Stomach (tissue), 9 donors: ENCODE results near the gene ITPRIP. TPM values are rescaled to one million over a fixed set of nuclear protein-coding genes. Genes with fewer than 3 reads are reported as not detected.

Experiments used
- DNase-seq, 2 donors: peaks; one replicate each; pipeline versions ENCODE4 v3.0.0 to v3.0.0-alpha.2; 2013 to 2019
- H3K27ac ChIP-seq, 5 donors: fragments of 200-600 bp in 4 of 5; sonication (generic) in 4 of 5; one replicate each; pipeline ENCODE4 v1.5.1; 2013 to 2019; ENCODE audit warnings: mild to moderate bottlenecking in 1 of 5, moderate library complexity in 1 of 5
- H3K27me3 ChIP-seq, 3 donors: fragments of 200-600 bp; sonication (generic); one replicate each; pipeline ENCODE4 v1.5.1; 2017 to 2019; ENCODE audit warnings: mixed run types in 1 of 3
- H3K36me3 ChIP-seq, 4 donors: fragments of 200-600 bp; sonication (generic); 1 replicate in 3 of 4; 2 replicates in 1 of 4; pipeline ENCODE4 v1.5.1; 2016 to 2019
- H3K4me1 ChIP-seq, 4 donors: fragments of 200-600 bp; sonication (generic); one replicate each; pipeline ENCODE4 v1.5.1; 2016 to 2019
- H3K4me3 ChIP-seq, 4 donors: fragments of 200-600 bp; sonication (generic) in 3 of 4; one replicate each; pipeline ENCODE4 v1.5.1; 2016 to 2019; ENCODE audit warnings: mild to moderate bottlenecking in 1 of 4
- H3K9me3 ChIP-seq, 4 donors: fragments of 200-600 bp; sonication (generic); one replicate each; pipeline ENCODE4 v1.5.1; 2016 to 2019
- CTCF ChIP-seq, 7 experiments: fragments of 450-650 bp in 4 of 7; fragments of 200-600 bp in 3 of 7; sonication (generic) in 3 of 7; IDR thresholded peaks; one replicate each; pipeline ENCODE4 v1.5.1; 2016 to 2019; ENCODE audit warnings: antibody characterized with exemption in 7 of 7, control low read depth in 2 of 7, mild to moderate bottlenecking in 1 of 7
- EP300 ChIP-seq: sonication (generic); formaldehyde crosslinking; IDR thresholded peaks from one replicate; pipeline ENCODE4 v1.6.1; 2017; ENCODE audit warnings: antibody characterized with exemption
- POLR2A ChIP-seq, 4 donors: fragments of 450-650 bp; IDR thresholded peaks; one replicate each; pipeline ENCODE4 v1.6.1; 2016; ENCODE audit warnings: antibody characterized with exemption in 4 of 4, control low read depth in 2 of 4, mild to moderate bottlenecking in 1 of 4, moderate library complexity in 1 of 4
- POLR2AphosphoS5 ChIP-seq, 3 donors: sonication (generic); formaldehyde crosslinking; IDR thresholded peaks; one replicate each; pipeline ENCODE4 v1.6.1; 2016; ENCODE audit warnings: antibody characterized with exemption in 3 of 3
- WGBS, 5 donors: extraction: QIAGEN DNeasy Blood & Tissue Kit in 3 of 5; methylation state at CpG; one replicate each; pipeline versions ENCODE4 v1.1.5 to v1.1.7; 2013 to 2018; 5-methylcytosine and 5-hydroxymethylcytosine counted together
- intact Hi-C: fragments of 100-400 bp; cut with DNase I; formaldehyde crosslinking; loops from one replicate; pipeline ENCODE4 v1.15.1; 2023; ENCODE audit warnings: low total_unique reads
- polyA plus RNA-seq, 3 donors: library from polyadenylated mRNA; stranded (reverse); fragments of 200-250 nt; gene quantifications; one replicate each; pipeline ENCODE4 v1.2.3, GENCODE V29; 2013
- total RNA-seq, 5 donors: library from RNA; depleted of rRNA; stranded (reverse); fragments of >200 nt; gene quantifications; one replicate each; pipeline versions ENCODE4 v1.1.0 to v1.2.3, GENCODE V29; 2014 to 2016
- donor health status: healthy with polysubstance abuse.
- donor health status: Bipolar disorder and iron deficiency.
- donor health status: healthy.

Gene ITPRIP
- total and polyA plus RNA-seq, 8 donors, result 1.7 to 13.5 (median 6.9) TPM

DNA sequence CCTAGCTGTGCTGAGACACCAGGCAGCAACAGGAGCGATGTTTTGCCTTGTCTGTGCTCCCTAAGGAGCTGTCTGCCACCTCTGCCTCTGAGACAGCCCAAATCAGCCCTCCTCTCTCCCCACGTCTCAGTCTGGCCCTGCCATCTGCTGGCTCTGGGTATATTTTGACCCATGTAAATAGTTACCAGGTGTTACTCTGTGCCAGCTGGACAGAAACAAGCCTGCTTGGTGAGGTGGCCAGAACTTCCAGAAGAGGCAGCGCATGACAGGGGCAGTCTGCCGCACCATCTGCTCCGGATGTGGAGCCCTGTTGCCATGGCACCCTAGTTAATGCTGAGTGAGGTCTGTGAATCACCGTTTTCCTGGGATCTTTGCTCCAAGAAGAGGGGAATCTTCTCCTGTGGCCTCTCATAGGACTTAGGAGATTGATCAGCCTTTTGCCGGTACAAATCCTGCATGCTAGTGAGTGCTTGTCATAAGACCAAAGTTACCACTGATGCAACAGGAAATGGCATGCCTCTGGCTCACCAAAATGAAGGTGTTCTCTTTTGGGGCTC lies 37.5 kb downstream of the ITPRIP start:
- 27 to 56% (median 41%) methylated on average over 7 of the region's 7 CpGs for WGBS, 5 donors

GRCh38 chr10:104300002-104300735 lies 38.1 kb downstream of the ITPRIP start:
- TF ChIP-seq POLR2AphosphoS5 (IDR thresholded peaks at IDR 0.05) (peak; percentile 24 to 62 (median 25)), POLR2A (IDR thresholded peaks at IDR 0.05) (no peak), EP300 (peak; percentile 77), CTCF (IDR thresholded peaks at IDR 0.05) (no peak)
- Histone ChIP-seq H3K27me3 (no peaks in the 10 kb centered on the region), H3K27ac (peak overlapping the region; percentile 39 to 87 (median 74)), H3K36me3 (no peaks in the 10 kb centered on the region), H3K4me3 (no peak overlapping the region), H3K4me1 (peaks cover 0 to 42% (median 21%) of the 10 kb centered on the region in 4 donors), H3K9me3 (no peaks in the 10 kb centered on the region)
- intact Hi-C loops, result no loop called here
- peak in 1 of 2 donors; percentile 77 for DNase-seq
- 72 to 84% (median 76%) methylated on average over 12 of the region's 12 CpGs for WGBS, 5 donors

More for the DNA sequence above, 37.5 kb downstream of the ITPRIP start:
- Histone ChIP-seq H3K27ac (peak overlapping the region; percentile 39 to 87 (median 74)), H3K9me3 (no peaks in the 10 kb centered on the region), H3K4me1 (peaks cover 0 to 48% (median 27%) of the 10 kb centered on the region in 4 donors), H3K4me3 (no peak overlapping the region), H3K36me3 (no peaks in the 10 kb centered on the region), H3K27me3 (no peaks in the 10 kb centered on the region)
- peak; percentile 72 to 86 for DNase-seq
- intact Hi-C loops, result no loop called here
- TF ChIP-seq POLR2AphosphoS5 (IDR thresholded peaks at IDR 0.05) (peak in 2 of 3 donors; percentile 68 to 87), POLR2A (IDR thresholded peaks at IDR 0.05) (no peak), CTCF (IDR thresholded peaks at IDR 0.05) (peak in 1 of 7 experiments; percentile 33), EP300 (no peak)

GRCh38 chr10:104299031-104299904 lies 39.0 kb downstream of the ITPRIP start:
- Histone ChIP-seq H3K27me3 (no peaks in the 10 kb centered on the region), H3K27ac (peak overlapping the region in 4 of 5 donors; percentile 66 to 87 (median 77)), H3K36me3 (no peaks in the 10 kb centered on the region), H3K4me3 (no peak overlapping the region), H3K9me3 (no peaks in the 10 kb centered on the region), H3K4me1 (peaks cover 0 to 34% (median 18%) of the 10 kb centered on the region in 4 donors)
- peak in 1 of 2 donors; percentile 59 for DNase-seq
- intact Hi-C loops, result no loop called here
- TF ChIP-seq EP300, result no peak
- TF ChIP-seq POLR2AphosphoS5 (IDR thresholded peaks at IDR 0.05), result no peak
- no peak for TF ChIP-seq CTCF (IDR thresholded peaks at IDR 0.05)
- no peak for TF ChIP-seq POLR2A (IDR thresholded peaks at IDR 0.05)
- WGBS, 5 donors, result 65 to 83% (median 72%) methylated on average over 13 of the region's 13 CpGs
